ENCODE measurements around the gene HSD17B13. TPM values are rescaled to one million over a fixed set of nuclear protein-coding genes. Genes with fewer than 3 reads are reported as not detected.

Gene HSD17B13
- total RNA-seq, 1 experiment from 2014 or later: not detected

GRCh38 chr4:87266986-87267385, 55.7 kb downstream of the HSD17B13 start:
- DNase-seq (ENCODE audit: low spot score): no peak

- DNase-seq (ENCODE audit: low spot score): no peak
Measured at GRCh38 chr4:87262886-87263285, 59.8 kb downstream of the HSD17B13 start.

- DNase-seq (ENCODE audit: low spot score): no peak
Measured at GRCh38 chr4:87260477-87260876, 62.2 kb downstream of the HSD17B13 start.

GRCh38 chr4:87258677-87259076, 64.0 kb downstream of the HSD17B13 start:
- peak; percentile 16 for DNase-seq (ENCODE audit: low spot score)

- no peak for DNase-seq (ENCODE audit: low spot score)
Measured at GRCh38 chr4:87257523-87257922, 65.2 kb downstream of the HSD17B13 start.

GRCh38 chr4:87255755-87256154, 66.9 kb downstream of the HSD17B13 start:
- no peak for DNase-seq (ENCODE audit: low spot score)

Other genes starting within 250 kb of the HSD17B13 start
- 7.3 and 8.5 TPM in 2 replicates for gene KLHL8, start 102.3 kb downstream of the HSD17B13 start, total RNA-seq (2014; rRNA removed; shearing (Covaris generic))
- gene HSD17B11, start 68.3 kb upstream of the HSD17B13 start, total RNA-seq (2014; rRNA removed; shearing (Covaris generic)): 107 and 159 TPM in 2 replicates
- 13.3 and 16.3 TPM in 2 replicates for gene NUDT9, start 99.7 kb upstream of the HSD17B13 start, total RNA-seq (2014; rRNA removed; shearing (Covaris generic))
- gene SPARCL1, start 206.5 kb upstream of the HSD17B13 start, total RNA-seq (2014; rRNA removed; shearing (Covaris generic)): not detected in 2 replicates